ENCODE results near the gene RIMKLA. TPM values are rescaled to one million over a fixed set of nuclear protein-coding genes. Genes with fewer than 3 reads are reported as not detected.

Gene RIMKLA
- total and polyA plus RNA-seq, 2 of the 13 experiments (the other 11 are each of a cell fraction or from before 2014, with no cell fraction given) = 2.5 to 3.8 TPM

- TF ChIP-seq ZNF776 (CRISPR knock-in tag; IDR thresholded peaks at IDR 0.05) = no peak; the same call in 1 of the 2 replicates
- TF ChIP-seq NR3C1 (CRISPR knock-in tag; IDR thresholded peaks at IDR 0.05) = no peak
- TF ChIP-seq BRCA1 (CRISPR knock-in tag; IDR thresholded peaks at IDR 0.05) = no peak
- no peak for TF ChIP-seq REXO4 (CRISPR knock-in tag; IDR thresholded peaks at IDR 0.05; ENCODE audit: borderline replicate concordance)
- TF ChIP-seq JDP2 (CRISPR knock-in tag; IDR thresholded peaks at IDR 0.05; ENCODE audit: borderline replicate concordance) = no peak
- peak; percentile 13; the same call in 1 of the 2 replicates for TF ChIP-seq HNF1B (CRISPR knock-in tag; IDR thresholded peaks at IDR 0.05)
- peak; percentile 34 for TF ChIP-seq MNT (IDR thresholded peaks at IDR 0.05)
- TF ChIP-seq MAZ (IDR thresholded peaks at IDR 0.05; ENCODE audit: borderline replicate concordance, low read depth, low read length) = no peak
- TF ChIP-seq MAZ (CRISPR knock-in tag; IDR thresholded peaks at IDR 0.05; ENCODE audit: low read depth) = peak; percentile 64; the same call in 1 of the 2 replicates
- peak; percentile 91 for TF ChIP-seq ZNF275 (CRISPR knock-in tag; IDR thresholded peaks at IDR 0.05; ENCODE audit: borderline replicate concordance)
- TF ChIP-seq ZNF691 (CRISPR knock-in tag; IDR thresholded peaks at IDR 0.05; ENCODE audit: borderline replicate concordance, low read depth) = peak; percentile 78
- no peak for TF ChIP-seq PAX8 (CRISPR knock-in tag; IDR thresholded peaks at IDR 0.05; ENCODE audit: borderline replicate concordance)
- 0 out of 2 replicates have a peak, but pooled peaks have one; percentile 19 for TF ChIP-seq RFXAP (CRISPR knock-in tag; IDR thresholded peaks at IDR 0.05; ENCODE audit: borderline replicate concordance)
- TF ChIP-seq ZXDC (CRISPR knock-in tag; IDR thresholded peaks at IDR 0.05) = no peak; the same call in 1 of the 2 replicates
- TF ChIP-seq ZNF589 (CRISPR knock-in tag; conservative IDR thresholded peaks at IDR 0.05) = peak; percentile 21; the same call in 1 of the 2 replicates
- TF ChIP-seq TFE3 (CRISPR knock-in tag; IDR thresholded peaks at IDR 0.05) = peak; percentile 47
- TF ChIP-seq MATR3 (CRISPR knock-in tag; IDR thresholded peaks at IDR 0.05) = no peak
- no peak for TF ChIP-seq ZNF781 (CRISPR knock-in tag; IDR thresholded peaks at IDR 0.05; ENCODE audit: borderline replicate concordance, not compliant biosample characterization)
- no peak; the same call in 1 of the 2 replicates for TF ChIP-seq REL (CRISPR knock-in tag; conservative IDR thresholded peaks at IDR 0.05)
Measured at GRCh38 chr1:42456010-42456753, 75.6 kb downstream of the RIMKLA start, which contains the start of the genes PPCS and ZMYND12 (continued).

All from HepG2 (cell line).